ENCODE results near the gene C1QTNF6.

C1QTNF6 gene

DNA sequence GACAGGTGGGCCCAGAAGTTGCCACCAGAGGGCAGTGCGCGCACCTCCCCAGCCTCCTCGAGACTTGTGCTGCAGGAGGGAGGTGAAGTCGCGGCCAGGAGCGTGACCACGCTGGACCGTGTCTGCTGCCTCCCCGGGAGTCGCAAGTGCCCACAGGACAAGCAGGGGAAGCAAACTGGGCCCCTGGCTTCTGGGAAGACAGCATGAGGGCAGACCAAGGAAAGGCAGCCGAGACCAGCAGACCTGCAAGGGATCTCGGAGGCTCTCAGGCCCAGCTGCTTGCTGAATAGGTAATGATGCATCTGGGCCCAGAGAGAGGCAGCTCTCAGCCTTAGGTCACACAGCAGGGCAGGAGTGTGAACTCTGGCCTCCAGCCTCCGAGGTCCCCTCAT lies 21.4 kb downstream of the C1QTNF6 start:
- no peaks in the 10 kb centered on the region for H3K36me3 ChIP-seq (ENCODE audit: control insufficient read depth in 1 of 2, insufficient read depth in 2 of 2, low read depth in 1 of 2, low read length in 2 of 2)
- no peaks in the 10 kb centered on the region for H3K79me1 ChIP-seq (replicated peaks; ENCODE audit: low read length, poor library complexity, severe bottlenecking)
- no peak overlapping the region for H2BK120ac ChIP-seq (ENCODE audit: low read depth, low read length)
- no peak overlapping the region for H2AK5ac ChIP-seq (ENCODE audit: low read length, severe bottlenecking)
- no peak overlapping the region for H2BK5ac ChIP-seq (ENCODE audit: low read depth, low read length, poor library complexity, severe bottlenecking)
- no peak overlapping the region for H3K4me3 ChIP-seq (ENCODE audit: insufficient read depth in 1 of 2, low read depth in 1 of 2, low read length in 2 of 2)
- no peak overlapping the region for H2BK15ac ChIP-seq (ENCODE audit: low read depth, poor library complexity, severe bottlenecking)
- WGBS: 9% methylated on average over 13 of the region's 13 CpGs
- peak overlapping the region; percentile 32 for H3K4me2 ChIP-seq (ENCODE audit: low read length, poor library complexity, severe bottlenecking)
- no peak overlapping the region for H3K27ac ChIP-seq (ENCODE audit: low read length, poor library complexity, severe bottlenecking)
- H3K4me1 ChIP-seq (ENCODE audit: control insufficient read depth, insufficient read depth, low read depth, low read length): peaks cover 10% of the 10 kb centered on the region
- H3K18ac ChIP-seq (ENCODE audit: low read depth in 1 of 2, low read length in 2 of 2): peak overlapping the region in 1 of 2 experiments; percentile 58
- peaks cover 12 to 30% of the 10 kb centered on the region in 2 experiments for H3K27me3 ChIP-seq (ENCODE audit: control insufficient read depth in 1 of 2, insufficient read depth in 1 of 2, low read length in 2 of 2)
- no peak overlapping the region for H4K8ac ChIP-seq (ENCODE audit: low read length)
- peak overlapping the region; percentile 31 for H3K9ac ChIP-seq (ENCODE audit: low read length)
- no peaks in the 10 kb centered on the region for H3K9me3 ChIP-seq (ENCODE audit: control insufficient read depth, low read length)
- H2AFZ ChIP-seq (ENCODE audit: low read depth, low read length): peak overlapping the region; percentile 29
- no peak overlapping the region for H3K23ac ChIP-seq (ENCODE audit: low read length in 2 of 2)
- H3K4ac ChIP-seq (ENCODE audit: low read depth in 1 of 2, low read length in 2 of 2): peak overlapping the region in 1 of 2 experiments; percentile 30
- H3K14ac ChIP-seq (ENCODE audit: low read length in 2 of 2): no peak overlapping the region
- peak overlapping the region in 1 of 2 experiments; percentile 66 for H2BK12ac ChIP-seq (ENCODE audit: low read length in 2 of 2)
- no peak overlapping the region for H4K91ac ChIP-seq (ENCODE audit: low read length)
- peak; percentile 75 for DNase-seq

DNA sequence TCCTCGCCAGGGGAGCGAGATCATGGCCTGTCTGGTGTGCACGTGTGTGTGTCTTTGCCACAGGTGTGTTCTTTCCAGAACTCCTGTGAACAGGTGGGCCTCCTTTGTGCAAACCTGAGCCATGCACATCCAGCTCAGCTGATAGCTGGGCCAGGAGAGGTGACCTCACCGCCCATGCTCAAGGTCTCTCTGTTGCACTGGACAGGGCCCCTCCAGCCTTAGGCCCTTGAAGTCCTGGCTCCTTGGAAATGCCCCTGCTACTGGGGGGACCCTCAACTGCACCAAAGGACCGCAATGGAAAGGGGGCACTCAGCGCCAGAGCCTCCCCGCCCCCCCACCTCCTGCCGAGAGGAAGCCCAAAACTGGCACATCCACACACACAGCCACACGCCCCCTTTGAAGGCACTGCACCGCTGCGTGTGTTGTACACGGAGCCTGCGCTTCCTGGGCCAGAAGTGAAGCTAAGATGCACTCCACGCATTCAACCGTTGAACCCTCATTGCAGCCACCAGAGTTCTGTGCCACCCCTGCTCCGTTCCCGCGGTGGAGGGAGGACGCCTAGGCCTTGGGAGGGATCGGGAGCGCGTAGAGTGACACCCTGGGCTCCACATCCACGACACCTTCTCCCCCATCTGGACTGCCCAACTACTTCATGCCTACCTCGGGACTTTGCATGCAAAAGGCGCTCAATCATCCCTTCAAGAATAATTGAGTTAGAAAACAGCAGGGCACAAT lies 21.9 kb downstream of the C1QTNF6 start:
- Histone ChIP-seq H3K4me1 (ENCODE audit: control insufficient read depth, insufficient read depth, low read depth, low read length) (peaks cover 10% of the 10 kb centered on the region), H3K36me3 (ENCODE audit: control insufficient read depth in 1 of 2, insufficient read depth in 2 of 2, low read depth in 1 of 2, low read length in 2 of 2) (no peaks in the 10 kb centered on the region), H2BK15ac (ENCODE audit: low read depth, poor library complexity, severe bottlenecking) (no peak overlapping the region), H2AK5ac (ENCODE audit: low read length, severe bottlenecking) (no peak overlapping the region), H3K4me2 (ENCODE audit: low read length, poor library complexity, severe bottlenecking) (no peak overlapping the region), H3K79me1 (replicated peaks; ENCODE audit: low read length, poor library complexity, severe bottlenecking) (no peaks in the 10 kb centered on the region), H3K18ac (ENCODE audit: low read depth in 1 of 2, low read length in 2 of 2) (no peak overlapping the region), H3K4me3 (ENCODE audit: insufficient read depth in 1 of 2, low read depth in 1 of 2, low read length in 2 of 2) (no peak overlapping the region), H2BK120ac (ENCODE audit: low read depth, low read length) (no peak overlapping the region), H2BK5ac (ENCODE audit: low read depth, low read length, poor library complexity, severe bottlenecking) (no peak overlapping the region), H3K4ac (ENCODE audit: low read depth in 1 of 2, low read length in 2 of 2) (no peak overlapping the region), H3K27ac (ENCODE audit: low read length, poor library complexity, severe bottlenecking) (no peak overlapping the region), H3K9me3 (ENCODE audit: control insufficient read depth, low read length) (no peaks in the 10 kb centered on the region), H4K8ac (ENCODE audit: low read length) (no peak overlapping the region), H2BK12ac (ENCODE audit: low read length in 2 of 2) (no peak overlapping the region), H3K27me3 (ENCODE audit: control insufficient read depth in 1 of 2, insufficient read depth in 1 of 2, low read length in 2 of 2) (peaks cover 16 to 25% of the 10 kb centered on the region in 2 experiments), H2AFZ (ENCODE audit: low read depth, low read length) (no peak overlapping the region), H3K9ac (ENCODE audit: low read length) (no peak overlapping the region), H4K91ac (ENCODE audit: low read length) (no peak overlapping the region), H3K23ac (ENCODE audit: low read length in 2 of 2) (no peak overlapping the region), H3K14ac (ENCODE audit: low read length in 2 of 2) (no peak overlapping the region)
- no peak for DNase-seq
- WGBS: 74% methylated on average over 25 of the region's 25 CpGs

DNA sequence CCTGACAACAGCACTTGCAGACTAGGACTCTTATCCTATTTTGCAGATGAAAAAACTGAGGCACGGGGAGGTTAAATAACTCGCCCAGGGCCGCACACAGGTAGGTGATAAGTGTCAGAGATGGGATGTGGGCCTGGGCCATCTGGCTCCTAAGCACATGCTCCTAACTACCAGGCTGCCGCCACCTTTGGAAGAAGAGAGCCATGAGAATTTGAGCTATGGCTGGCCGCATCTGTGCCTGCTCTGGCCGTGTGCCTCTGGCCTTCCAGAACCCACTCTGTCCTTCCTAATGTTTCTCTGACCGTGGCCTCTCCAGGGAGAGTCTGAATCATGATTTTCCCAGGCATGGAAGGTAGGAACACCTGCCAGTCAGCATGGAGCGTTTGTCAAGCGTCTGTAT lies 23.0 kb downstream of the C1QTNF6 start:
- H3K18ac ChIP-seq (ENCODE audit: low read depth in 1 of 2, low read length in 2 of 2): no peak overlapping the region
- no peak for DNase-seq
- H3K4me1 ChIP-seq (ENCODE audit: control insufficient read depth, insufficient read depth, low read depth, low read length): peaks cover 10% of the 10 kb centered on the region
- no peak overlapping the region for H3K9ac ChIP-seq (ENCODE audit: low read length)
- H2BK12ac ChIP-seq (ENCODE audit: low read length in 2 of 2): no peak overlapping the region
- H3K4me3 ChIP-seq (ENCODE audit: insufficient read depth in 1 of 2, low read depth in 1 of 2, low read length in 2 of 2): no peak overlapping the region
- no peak overlapping the region for H2BK120ac ChIP-seq (ENCODE audit: low read depth, low read length)
- H3K14ac ChIP-seq (ENCODE audit: low read length in 2 of 2): no peak overlapping the region
- no peaks in the 10 kb centered on the region for H3K9me3 ChIP-seq (ENCODE audit: control insufficient read depth, low read length)
- H3K27ac ChIP-seq (ENCODE audit: low read length, poor library complexity, severe bottlenecking): no peak overlapping the region
- no peak overlapping the region for H4K91ac ChIP-seq (ENCODE audit: low read length)
- no peak overlapping the region for H3K4me2 ChIP-seq (ENCODE audit: low read length, poor library complexity, severe bottlenecking)
- H2BK15ac ChIP-seq (ENCODE audit: low read depth, poor library complexity, severe bottlenecking): no peak overlapping the region
- no peak overlapping the region for H2AFZ ChIP-seq (ENCODE audit: low read depth, low read length)
- H3K23ac ChIP-seq (ENCODE audit: low read length in 2 of 2): no peak overlapping the region
- peaks cover 17 to 21% of the 10 kb centered on the region in 2 experiments for H3K27me3 ChIP-seq (ENCODE audit: control insufficient read depth in 1 of 2, insufficient read depth in 1 of 2, low read length in 2 of 2)
- 89% methylated on average over 9 of the region's 9 CpGs for WGBS
- no peak overlapping the region for H2BK5ac ChIP-seq (ENCODE audit: low read depth, low read length, poor library complexity, severe bottlenecking)
- no peaks in the 10 kb centered on the region for H3K79me1 ChIP-seq (replicated peaks; ENCODE audit: low read length, poor library complexity, severe bottlenecking)
- H3K4ac ChIP-seq (ENCODE audit: low read depth in 1 of 2, low read length in 2 of 2): no peak overlapping the region
- H3K36me3 ChIP-seq (ENCODE audit: control insufficient read depth in 1 of 2, insufficient read depth in 2 of 2, low read depth in 1 of 2, low read length in 2 of 2): no peaks in the 10 kb centered on the region
- H4K8ac ChIP-seq (ENCODE audit: low read length): no peak overlapping the region
- H2AK5ac ChIP-seq (ENCODE audit: low read length, severe bottlenecking): no peak overlapping the region

DNA sequence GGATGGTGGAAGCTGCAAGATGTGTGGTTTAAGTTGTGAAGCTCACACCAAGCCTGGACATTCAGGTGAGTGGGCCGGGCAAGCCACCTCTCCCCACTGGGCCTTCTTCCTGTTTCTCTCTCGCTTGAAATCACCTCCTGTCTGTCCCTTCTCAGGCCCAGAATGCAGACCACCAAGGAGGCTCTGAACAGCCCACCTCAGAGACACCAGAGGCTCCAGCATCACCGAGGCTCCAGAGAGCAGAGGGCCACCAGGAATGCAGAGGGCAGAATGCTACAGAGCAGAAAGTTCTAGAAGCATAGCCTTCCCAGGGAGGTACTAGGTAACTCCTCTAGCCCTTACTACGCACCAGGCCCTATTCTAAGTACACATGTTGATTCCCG lies 23.6 kb downstream of the C1QTNF6 start:
- no peak overlapping the region for H3K23ac ChIP-seq (ENCODE audit: low read length in 2 of 2)
- no peak overlapping the region for H3K4ac ChIP-seq (ENCODE audit: low read depth in 1 of 2, low read length in 2 of 2)
- 75% methylated on average over 4 of the region's 5 CpGs for WGBS
- no peak overlapping the region for H4K91ac ChIP-seq (ENCODE audit: low read length)
- no peaks in the 10 kb centered on the region for H3K36me3 ChIP-seq (ENCODE audit: control insufficient read depth in 1 of 2, insufficient read depth in 2 of 2, low read depth in 1 of 2, low read length in 2 of 2)
- no peak overlapping the region for H2BK120ac ChIP-seq (ENCODE audit: low read depth, low read length)
- peaks cover 10% of the 10 kb centered on the region for H3K4me1 ChIP-seq (ENCODE audit: control insufficient read depth, insufficient read depth, low read depth, low read length)
- no peak overlapping the region for H3K4me2 ChIP-seq (ENCODE audit: low read length, poor library complexity, severe bottlenecking)
- H3K9ac ChIP-seq (ENCODE audit: low read length): no peak overlapping the region
- H2BK12ac ChIP-seq (ENCODE audit: low read length in 2 of 2): no peak overlapping the region
- no peak overlapping the region for H3K4me3 ChIP-seq (ENCODE audit: insufficient read depth in 1 of 2, low read depth in 1 of 2, low read length in 2 of 2)
- H3K27ac ChIP-seq (ENCODE audit: low read length, poor library complexity, severe bottlenecking): no peak overlapping the region
- H3K27me3 ChIP-seq (ENCODE audit: control insufficient read depth in 1 of 2, insufficient read depth in 1 of 2, low read length in 2 of 2): peaks cover 15 to 25% of the 10 kb centered on the region in 2 experiments
- H3K14ac ChIP-seq (ENCODE audit: low read length in 2 of 2): no peak overlapping the region
- H3K79me1 ChIP-seq (replicated peaks; ENCODE audit: low read length, poor library complexity, severe bottlenecking): no peaks in the 10 kb centered on the region
- H4K8ac ChIP-seq (ENCODE audit: low read length): no peak overlapping the region
- DNase-seq: no peak
- H2AK5ac ChIP-seq (ENCODE audit: low read length, severe bottlenecking): no peak overlapping the region
- H3K18ac ChIP-seq (ENCODE audit: low read depth in 1 of 2, low read length in 2 of 2): no peak overlapping the region
- no peak overlapping the region for H2BK5ac ChIP-seq (ENCODE audit: low read depth, low read length, poor library complexity, severe bottlenecking)
- H2AFZ ChIP-seq (ENCODE audit: low read depth, low read length): no peak overlapping the region
- H2BK15ac ChIP-seq (ENCODE audit: low read depth, poor library complexity, severe bottlenecking): no peak overlapping the region
- no peaks in the 10 kb centered on the region for H3K9me3 ChIP-seq (ENCODE audit: control insufficient read depth, low read length)
